Cerebellar cortex (tissue), 1 donor: ENCODE measurements around the gene RAD21L1.

Experiments used
- DNase-seq: peaks from one replicate; pipeline ENCODE4 v3.0.0-alpha.2; 2015; ENCODE audit warnings: low spot score

Gene RAD21L1

DNA sequence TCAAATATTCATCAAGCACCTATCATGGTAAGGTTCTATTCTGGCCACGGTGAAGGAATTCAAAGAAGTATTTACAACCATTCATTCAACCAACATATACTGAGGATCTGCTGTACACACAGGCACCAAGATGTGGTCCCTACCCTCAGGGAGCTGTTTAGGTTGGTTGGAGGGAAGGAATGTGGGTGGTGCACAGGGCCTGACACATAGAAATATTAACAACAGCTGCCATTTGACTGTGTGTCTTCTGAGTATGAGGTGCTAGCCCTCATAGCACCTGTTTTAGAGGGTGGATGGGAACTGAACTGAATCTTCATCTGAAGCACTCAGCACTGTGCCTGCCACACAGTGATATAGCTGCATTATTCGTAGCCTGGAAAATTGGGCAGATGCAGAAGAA, 47.5 kb downstream of the RAD21L1 start:
- no peak for DNase-seq

DNA sequence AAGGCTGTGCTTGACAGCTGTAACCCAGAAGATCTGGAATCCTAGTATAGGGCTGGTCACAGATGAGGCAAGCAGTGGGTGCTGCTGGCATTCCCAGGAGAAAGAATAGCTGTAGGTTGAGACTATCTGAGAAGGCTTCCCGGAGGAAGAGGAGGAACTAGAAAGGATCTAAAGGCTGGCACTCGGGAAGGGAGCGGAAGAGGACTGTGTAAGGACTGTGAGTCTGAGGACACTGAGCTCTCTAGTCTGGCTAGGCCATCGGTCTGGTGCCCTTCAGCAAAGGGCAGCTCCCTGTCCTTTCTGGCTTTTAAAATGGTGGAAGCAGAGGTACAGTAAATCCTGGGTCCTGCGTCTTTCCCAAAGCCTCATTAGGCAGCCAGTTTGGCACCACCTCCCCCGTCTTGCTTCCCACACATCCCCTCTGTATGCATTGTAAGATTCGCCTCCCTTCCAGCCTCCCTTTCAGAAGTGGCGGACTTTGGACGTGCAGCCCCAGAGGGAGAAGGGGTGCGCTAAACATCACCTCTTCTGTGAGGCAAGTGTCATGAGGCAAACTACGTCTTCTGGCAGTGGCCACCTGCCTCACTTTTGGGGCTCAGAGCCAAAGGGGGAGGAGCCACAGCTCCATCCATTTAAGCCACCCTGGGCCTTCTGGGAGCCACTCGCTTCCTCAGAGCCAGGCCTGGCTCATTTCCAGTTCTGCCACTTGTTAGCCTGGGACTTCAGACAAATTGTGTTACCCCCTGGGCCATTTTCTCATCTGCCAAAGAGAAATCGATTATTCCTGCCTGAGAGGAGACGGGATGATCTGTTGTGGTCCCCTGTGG, 48.9 kb downstream of the RAD21L1 start:
- DNase-seq = no peak

- no peak for DNase-seq
These were observed 50.1 kb downstream of the RAD21L1 start for GRCh38 chr20:1275919-1276318.

GRCh38 chr20:1277529-1278322, 51.9 kb downstream of the RAD21L1 start:
- no peak for DNase-seq

- DNase-seq = no peak
These were observed 53.1 kb downstream of the RAD21L1 start for GRCh38 chr20:1278993-1279392.

DNA sequence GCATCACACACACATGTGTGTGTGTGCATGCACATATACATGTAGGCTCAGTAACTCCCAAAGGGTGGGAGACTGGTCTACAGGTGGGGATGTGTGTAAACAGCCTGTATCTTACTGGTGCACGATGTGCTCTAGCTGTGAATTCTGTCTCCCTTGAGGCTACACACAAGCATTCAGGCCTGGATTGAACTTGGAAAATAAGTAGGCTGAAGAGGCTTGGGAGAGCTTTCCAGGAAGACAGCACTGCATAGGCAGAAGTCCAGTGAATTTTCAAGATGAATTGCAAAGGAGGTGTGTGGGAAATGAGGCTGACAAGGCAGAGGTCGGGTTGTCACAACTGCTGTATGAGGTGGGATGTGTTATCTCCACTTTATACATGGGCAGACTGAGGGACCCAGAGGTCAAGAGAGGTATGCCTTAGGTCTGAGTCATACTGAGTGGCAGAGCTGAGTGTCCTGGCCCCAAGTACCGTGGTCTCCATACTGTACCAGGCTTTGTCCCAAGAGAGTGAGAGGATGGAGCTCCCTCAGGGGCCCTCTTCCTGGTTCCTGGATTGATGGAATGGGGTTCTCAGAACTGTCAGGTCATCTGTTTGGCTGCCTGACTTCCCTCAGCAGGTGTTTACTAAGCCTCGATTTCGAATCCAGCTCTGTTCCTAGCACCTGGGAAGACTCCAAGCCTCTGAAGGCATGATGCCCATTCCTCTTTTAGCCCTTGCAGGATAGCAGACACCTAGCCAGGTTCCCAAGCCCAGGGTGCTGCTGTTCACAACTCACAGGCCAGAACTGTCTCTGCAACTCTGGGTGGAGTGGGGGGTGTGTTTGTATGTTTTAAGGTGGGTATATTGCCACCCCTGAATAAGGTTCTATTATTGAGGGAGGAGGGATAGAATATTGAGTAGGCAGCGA, 54.6 kb downstream of the RAD21L1 start:
- DNase-seq = no peak

GRCh38 chr20:1281279-1282057, 55.6 kb downstream of the RAD21L1 start:
- DNase-seq = no peak

GRCh38 chr20:1282966-1283365, 57.1 kb downstream of the RAD21L1 start:
- DNase-seq = no peak

DNA sequence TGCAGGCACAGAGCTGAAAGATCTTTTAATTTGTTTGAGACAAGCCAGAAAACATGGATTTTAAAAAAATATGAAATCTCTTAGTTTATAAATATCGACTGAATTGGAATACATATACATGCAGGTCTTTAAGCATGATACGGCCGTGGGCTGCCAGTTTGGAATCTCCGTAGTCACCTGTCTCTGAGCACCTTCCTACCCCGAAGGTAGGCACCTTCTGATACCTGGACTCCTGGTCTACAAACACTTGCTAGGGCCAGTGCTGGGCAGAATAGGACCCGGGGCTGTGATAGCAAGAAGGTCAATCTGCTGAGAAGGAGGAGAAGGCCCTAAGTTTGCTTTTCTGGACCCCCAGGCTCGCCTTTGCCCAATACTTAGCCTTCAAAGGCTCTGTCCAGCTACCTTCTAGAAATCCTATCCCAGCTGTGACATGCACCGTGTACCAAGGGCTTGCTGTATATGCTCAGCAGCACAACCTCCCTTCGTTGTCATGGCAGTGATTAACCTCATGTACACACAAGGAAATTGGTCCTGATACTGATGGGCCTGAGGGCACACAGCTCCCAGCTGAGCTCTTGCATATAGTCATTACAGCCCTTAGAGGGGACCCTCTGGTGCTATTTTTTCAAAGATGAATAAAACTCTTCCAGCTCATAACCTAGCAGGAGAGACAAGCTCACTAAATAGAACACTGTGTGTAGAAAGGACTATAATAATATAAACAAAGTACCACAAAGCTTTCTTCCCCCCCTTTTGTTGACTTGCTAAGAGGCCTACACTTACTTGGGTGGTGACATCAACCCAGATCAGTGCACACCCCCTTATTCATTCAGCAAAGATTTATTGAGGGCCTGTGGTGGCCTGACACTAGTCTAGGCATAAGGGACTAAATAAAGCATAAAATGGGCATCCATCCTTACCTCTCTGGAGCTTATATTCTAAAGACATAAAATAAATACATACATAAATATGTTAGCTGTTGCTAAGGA, 58.0 kb downstream of the RAD21L1 start:
- no peak for DNase-seq

DNA sequence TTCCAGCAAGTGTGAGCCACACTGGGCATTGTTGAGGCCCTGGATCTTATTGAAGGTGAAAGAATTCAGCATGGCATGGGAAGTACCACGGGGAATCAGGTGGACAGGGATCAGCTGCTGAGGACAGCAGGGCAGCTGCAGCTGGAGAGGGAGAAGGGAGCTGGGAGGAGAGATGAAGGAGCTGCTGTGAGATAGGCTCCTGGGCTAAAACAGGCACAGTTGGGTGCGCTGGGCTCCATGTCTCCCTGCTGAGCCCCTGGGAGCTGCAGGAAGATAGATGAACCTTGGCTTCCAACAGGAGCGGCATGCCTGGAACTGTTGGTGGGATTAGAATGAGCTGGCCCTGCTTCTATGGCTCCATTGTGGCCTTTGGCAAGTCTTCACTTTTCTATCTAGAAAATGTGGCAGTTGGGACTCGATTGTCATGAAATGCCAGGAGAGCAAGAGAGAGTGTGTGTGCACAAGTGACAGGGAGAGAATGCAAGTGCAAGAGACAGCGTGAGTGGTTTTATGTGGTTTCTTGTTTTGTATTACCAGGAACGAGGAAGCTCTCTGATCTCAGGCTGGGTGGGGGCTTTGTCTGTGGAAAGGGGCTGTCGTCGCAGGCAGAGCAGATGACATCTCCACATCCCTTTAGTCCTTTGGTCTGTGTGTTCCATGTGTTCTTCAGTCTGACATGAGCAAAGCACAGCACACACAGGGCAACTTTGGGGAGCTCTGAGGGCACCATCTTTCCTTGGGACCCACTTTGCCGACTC, 60.6 kb downstream of the RAD21L1 start:
- DNase-seq = no peak

GRCh38 chr20:1287306-1287705, 61.5 kb downstream of the RAD21L1 start:
- no peak for DNase-seq

GRCh38 chr20:1287787-1288569, 62.1 kb downstream of the RAD21L1 start:
- peak; percentile 88 for DNase-seq

GRCh38 chr20:1291191-1291741, 65.4 kb downstream of the RAD21L1 start:
- DNase-seq = no peak

DNA sequence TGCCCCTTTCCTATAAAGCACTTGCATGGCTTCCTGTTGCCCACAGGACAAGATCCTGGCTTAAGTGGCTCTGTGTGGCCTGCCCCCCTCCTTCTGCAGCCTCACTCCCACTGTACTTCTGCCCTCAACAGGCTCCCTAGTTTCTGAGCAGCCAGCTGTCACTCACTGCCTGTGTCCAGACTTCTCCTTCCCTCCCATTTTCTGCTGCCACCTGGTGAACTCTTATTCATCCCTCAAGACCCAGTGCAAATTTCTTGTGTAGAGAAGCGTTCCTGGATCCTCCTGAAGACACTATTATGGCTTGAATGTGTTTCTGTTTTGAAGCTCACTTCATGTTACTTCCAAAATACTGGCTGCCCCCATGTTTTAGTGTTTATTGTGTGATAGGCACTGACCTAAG, 66.8 kb downstream of the RAD21L1 start:
- no peak for DNase-seq

DNA sequence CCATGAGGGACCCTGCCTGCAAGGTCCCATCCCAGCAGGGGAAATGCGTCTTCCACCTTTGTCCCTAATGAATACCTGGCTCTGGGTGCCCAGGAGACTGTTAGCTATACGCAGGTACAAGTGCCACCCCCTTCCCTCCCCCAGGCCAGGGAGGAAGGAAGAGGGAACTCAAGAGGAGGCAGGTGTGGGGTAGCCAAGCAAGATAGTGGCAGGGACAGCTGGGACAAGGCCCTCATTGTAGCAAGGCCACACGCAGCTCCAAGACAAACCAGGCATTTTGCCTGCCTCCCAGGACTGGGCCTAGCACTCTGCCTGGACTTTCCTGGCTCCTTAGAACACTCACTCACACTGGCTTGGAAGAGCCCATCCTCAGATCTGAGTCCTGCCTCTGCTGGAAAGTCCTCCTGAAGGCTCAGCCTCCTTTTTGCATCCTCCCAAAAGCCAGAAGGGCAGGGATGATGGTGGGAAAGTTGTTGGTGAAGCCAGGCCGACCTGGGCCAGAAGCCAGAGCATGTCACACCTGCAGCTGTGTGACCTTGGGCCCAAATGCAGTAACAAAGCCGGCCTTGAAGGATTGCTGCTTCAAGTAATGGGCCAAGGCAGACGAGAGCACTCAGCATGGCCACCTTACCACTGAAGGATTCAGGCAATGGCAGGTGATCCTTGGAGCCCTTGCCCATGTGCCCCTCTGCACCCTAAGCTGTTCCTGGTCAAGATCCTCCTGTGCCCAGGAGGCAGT, 68.0 kb downstream of the RAD21L1 start:
- no peak for DNase-seq

- no peak for DNase-seq
These were observed 68.7 kb downstream of the RAD21L1 start for GRCh38 chr20:1294497-1294896.

- DNase-seq = no peak
These were observed 69.6 kb downstream of the RAD21L1 start for GRCh38 chr20:1295276-1295930.
